ENCODE data around the gene NAMPT.

NAMPT gene

DNA sequence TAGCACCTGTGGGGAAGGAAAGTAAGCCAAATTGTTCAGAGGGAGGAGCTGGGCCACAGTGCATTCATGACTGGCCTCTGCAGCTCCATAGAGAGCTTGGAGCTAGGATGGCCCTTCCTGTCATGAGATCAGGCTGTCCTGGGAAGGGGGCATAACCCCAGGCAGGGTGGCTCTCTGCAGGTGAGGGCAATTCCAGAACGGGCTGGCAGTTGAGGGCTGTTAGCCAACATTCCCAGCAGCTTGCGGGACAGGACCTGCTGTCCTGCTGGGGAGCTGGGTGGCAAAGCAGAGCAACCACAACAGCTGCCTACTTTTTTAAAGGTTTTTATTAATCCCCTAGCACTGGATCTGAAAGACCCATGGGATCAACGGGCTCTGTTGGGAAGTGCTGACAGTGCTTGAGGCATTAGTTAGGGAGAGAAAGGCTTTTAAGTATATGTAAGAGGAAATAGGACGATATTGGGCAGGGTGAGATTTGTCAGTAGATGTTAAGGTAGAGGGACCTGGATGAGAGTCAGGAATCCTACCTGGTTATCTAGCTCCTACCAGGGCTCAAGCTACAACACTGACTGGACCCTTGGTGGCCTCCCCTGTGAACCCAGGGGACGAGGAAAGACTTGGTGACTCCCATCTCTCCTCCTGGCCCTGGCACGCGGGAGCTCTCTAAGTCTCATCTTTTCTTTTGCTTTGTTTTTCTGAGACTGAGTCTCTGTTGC is 77.8 kb downstream of the NAMPT start:
- peaks cover 15% of the 10 kb centered on the region for H3K27me3 Mint-ChIP-seq
- no peak overlapping the region for H3K4me3 Mint-ChIP-seq
- no peaks in the 10 kb centered on the region for H3K36me3 Mint-ChIP-seq
- ATAC-seq = no peak
- peaks cover 6% of the 10 kb centered on the region for H3K9me3 Mint-ChIP-seq
- H3K4me1 Mint-ChIP-seq = no peaks in the 10 kb centered on the region
- H3K27ac Mint-ChIP-seq = no peak overlapping the region

DNA sequence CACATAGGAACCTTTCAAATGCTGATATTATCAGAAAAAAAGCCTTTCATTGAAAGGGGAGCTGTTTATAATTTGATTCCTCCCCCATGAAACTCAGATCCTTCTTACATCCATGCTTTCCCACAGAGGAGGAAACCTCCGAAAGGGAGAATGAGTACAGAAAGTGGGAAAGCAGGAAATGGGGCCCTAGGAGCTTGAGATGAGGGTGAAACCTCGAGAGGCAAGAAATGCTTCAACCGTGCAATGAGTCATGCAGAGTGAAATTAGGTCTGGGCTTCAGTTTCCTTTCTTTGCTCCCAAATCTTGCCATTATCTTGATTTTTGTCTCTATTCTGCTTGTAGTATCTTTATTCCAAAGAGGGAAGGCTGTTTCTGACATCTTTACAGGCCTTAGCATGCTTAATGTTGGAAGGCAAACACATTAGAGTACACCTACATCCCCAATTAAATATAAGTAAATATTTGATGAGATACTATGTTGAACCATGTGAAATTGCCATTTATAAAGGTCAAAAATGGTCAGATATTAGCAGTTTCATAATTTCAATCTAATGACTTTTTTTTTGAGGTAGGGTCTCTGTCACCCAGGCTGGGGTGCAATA is 79.1 kb downstream of the NAMPT start:
- H3K36me3 Mint-ChIP-seq = no peaks in the 10 kb centered on the region
- no peak overlapping the region for H3K27ac Mint-ChIP-seq
- ATAC-seq = no peak
- H3K27me3 Mint-ChIP-seq = peaks cover 15% of the 10 kb centered on the region
- peaks cover 6% of the 10 kb centered on the region for H3K9me3 Mint-ChIP-seq
- H3K4me3 Mint-ChIP-seq = no peak overlapping the region
- H3K4me1 Mint-ChIP-seq = no peaks in the 10 kb centered on the region

DNA sequence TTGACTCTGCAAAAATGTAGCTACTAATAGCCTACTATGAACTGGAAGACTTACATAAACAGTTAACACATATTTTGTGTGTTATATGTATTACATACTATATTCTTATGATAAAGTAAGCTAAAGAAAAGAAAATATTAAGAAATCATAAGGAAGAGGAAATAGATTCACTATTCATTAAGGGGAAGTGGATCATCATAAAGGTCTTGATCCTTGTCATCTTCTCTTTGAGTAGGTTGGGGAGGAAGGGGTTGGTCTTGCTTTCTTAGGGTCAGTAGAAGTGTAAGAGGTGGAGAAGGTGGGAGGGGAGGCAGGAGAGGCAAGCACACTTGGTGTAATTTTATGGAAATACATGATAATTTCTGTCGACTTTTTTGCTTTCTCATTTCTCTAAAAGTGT is 81.3 kb downstream of the NAMPT start:
- no peak overlapping the region for H3K4me3 Mint-ChIP-seq
- no peaks in the 10 kb centered on the region for H3K4me1 Mint-ChIP-seq
- peaks cover 13% of the 10 kb centered on the region for H3K27me3 Mint-ChIP-seq
- peaks cover under 1% of the 10 kb centered on the region for H3K9me3 Mint-ChIP-seq
- no peak overlapping the region for H3K27ac Mint-ChIP-seq
- ATAC-seq = no peak
- no peaks in the 10 kb centered on the region for H3K36me3 Mint-ChIP-seq

DNA sequence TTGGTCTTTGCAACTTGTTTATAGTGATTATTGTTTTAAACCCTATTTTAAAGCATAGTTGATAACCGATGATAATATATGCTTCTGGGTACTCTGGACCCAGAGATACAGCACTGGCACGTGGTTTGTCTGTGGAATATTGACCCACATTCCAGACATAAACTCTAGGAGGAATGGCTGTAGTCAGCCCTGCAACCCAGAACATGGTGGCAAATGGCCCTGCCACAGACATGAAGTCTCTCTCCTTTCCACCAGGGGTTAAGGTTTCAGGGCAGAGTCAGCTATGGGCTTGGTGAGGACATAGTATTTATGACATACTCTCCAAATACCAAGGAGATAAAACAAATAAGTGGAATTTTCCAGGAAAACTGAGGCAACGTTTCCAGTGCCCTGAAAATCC is 83.6 kb downstream of the NAMPT start:
- no peak for ATAC-seq
- Mint-ChIP-seq H3K27me3 (no peaks in the 10 kb centered on the region), H3K4me3 (no peak overlapping the region), H3K4me1 (no peaks in the 10 kb centered on the region), H3K9me3 (no peaks in the 10 kb centered on the region), H3K36me3 (no peaks in the 10 kb centered on the region), H3K27ac (no peak overlapping the region)

DNA sequence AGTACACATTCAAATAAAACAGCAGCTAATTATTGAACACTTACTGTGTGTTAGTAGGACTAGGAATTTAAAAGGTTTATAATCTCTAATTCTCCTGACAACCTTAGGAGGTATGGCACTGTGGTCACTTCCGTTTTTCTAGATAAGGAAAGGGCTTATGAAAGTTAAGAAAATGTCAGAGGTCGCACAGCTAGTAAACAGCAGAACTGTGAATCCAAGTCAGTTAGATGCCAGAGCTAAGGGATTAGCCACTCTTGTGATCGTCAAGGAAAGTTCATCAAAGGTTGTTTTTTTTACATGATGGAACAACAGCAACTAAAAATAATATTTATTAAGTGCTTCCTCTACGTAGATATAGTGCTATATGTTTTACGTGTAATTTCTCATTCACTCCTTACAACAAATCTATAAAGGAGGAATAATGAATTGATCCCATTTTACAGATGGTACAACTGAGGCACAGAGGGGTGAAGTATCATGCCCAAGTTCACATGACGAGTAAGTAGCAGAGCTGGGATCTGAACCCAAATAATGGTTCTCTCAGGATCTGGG is 84.9 kb downstream of the NAMPT start:
- H3K9me3 Mint-ChIP-seq = no peaks in the 10 kb centered on the region
- ATAC-seq = no peak
- H3K4me1 Mint-ChIP-seq = no peaks in the 10 kb centered on the region
- no peaks in the 10 kb centered on the region for H3K36me3 Mint-ChIP-seq
- H3K4me3 Mint-ChIP-seq = no peak overlapping the region
- no peaks in the 10 kb centered on the region for H3K27me3 Mint-ChIP-seq
- no peak overlapping the region for H3K27ac Mint-ChIP-seq

DNA sequence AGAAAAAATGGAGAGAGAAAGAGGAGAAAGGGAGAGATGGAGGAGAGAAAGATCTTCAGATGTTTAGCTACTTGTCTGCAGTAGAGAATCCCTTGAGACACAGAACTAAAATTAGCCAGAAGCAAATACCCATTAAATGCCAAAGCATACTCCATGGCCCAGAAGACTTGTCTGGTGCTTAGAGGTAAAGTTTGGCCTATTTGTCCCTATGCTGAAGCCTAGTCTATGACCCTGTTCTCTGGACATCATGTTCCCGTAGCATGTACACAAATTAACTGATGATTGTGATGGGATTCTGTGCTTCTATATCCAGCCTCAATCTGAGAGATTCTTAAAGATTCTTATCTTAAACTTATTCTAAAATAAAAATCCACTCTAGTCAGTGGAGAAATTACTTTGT is 85.8 kb downstream of the NAMPT start:
- H3K27me3 Mint-ChIP-seq = peaks cover 4% of the 10 kb centered on the region
- no peaks in the 10 kb centered on the region for H3K36me3 Mint-ChIP-seq
- no peak overlapping the region for H3K4me3 Mint-ChIP-seq
- no peaks in the 10 kb centered on the region for H3K4me1 Mint-ChIP-seq
- ATAC-seq = no peak
- no peak overlapping the region for H3K27ac Mint-ChIP-seq
- no peaks in the 10 kb centered on the region for H3K9me3 Mint-ChIP-seq

Data from stimulated activated memory B cell treated with anti-CD40 and anti-IgM and Interleukin-4, amounts not matched to agents 10 μg/mL and 1 μg/mL and 100 μg/mL, for 72 hours (primary cell).